Stimulated activated naive CD8-positive, alpha-beta T cell treated with anti-CD3 and anti-CD28 coated beads, Interleukin-15, Interleukin-2, amounts not matched to agents 100 ng/mL and 50 ng/mL, for 24 hours (primary cell): ENCODE data around the gene HMGCS2.
A peak's percentile ranks its signal among the peaks of the same experiment; 100 is the strongest.

ENCODE experiments used
- H3K27ac Mint-ChIP-seq: one replicate; pipeline ENCODE4 v1.8.0; 2021; ENCODE audit warnings: mild to moderate bottlenecking, mixed read lengths
- H3K27me3 Mint-ChIP-seq: one replicate; pipeline ENCODE4 v1.8.0; 2021; ENCODE audit warnings: mixed read lengths
- H3K36me3 Mint-ChIP-seq: one replicate; pipeline ENCODE4 v1.8.0; 2021; ENCODE audit warnings: low read depth, mixed read lengths
- H3K4me1 Mint-ChIP-seq: one replicate; pipeline ENCODE4 v1.8.0; 2021; ENCODE audit warnings: low read depth, mixed read lengths
- H3K4me3 Mint-ChIP-seq: one replicate; pipeline ENCODE4 v1.8.0; 2021; ENCODE audit warnings: mild to moderate bottlenecking, mixed read lengths
- H3K9me3 Mint-ChIP-seq: one replicate; pipeline ENCODE4 v1.8.0; 2021; ENCODE audit warnings: mixed read lengths

The HMGCS2 gene

DNA sequence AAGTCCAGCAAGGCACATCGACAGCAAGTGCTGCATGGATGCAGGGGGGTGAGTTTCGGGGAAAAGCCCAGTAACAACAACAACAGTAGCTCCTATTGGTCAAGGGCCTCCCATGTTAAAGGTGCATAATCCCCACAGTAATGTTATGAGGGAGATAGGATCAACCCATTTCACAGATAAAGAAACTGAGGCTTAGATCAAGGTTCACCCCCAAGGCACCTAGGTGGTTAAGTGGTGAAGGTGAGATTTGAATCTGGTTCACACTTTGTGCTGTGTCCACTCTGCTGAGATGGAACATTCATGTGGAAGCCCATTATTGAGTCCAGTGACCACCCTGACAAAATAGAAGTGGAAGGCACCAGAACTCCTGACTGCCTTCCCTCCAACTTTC lies 32.1 kb downstream of the HMGCS2 start:
- H3K4me3 Mint-ChIP-seq = no peak overlapping the region
- H3K27me3 Mint-ChIP-seq = no peaks in the 10 kb centered on the region
- H3K36me3 Mint-ChIP-seq = peaks cover 31% of the 10 kb centered on the region
- no peak overlapping the region for H3K27ac Mint-ChIP-seq
- H3K9me3 Mint-ChIP-seq = no peaks in the 10 kb centered on the region
- no peaks in the 10 kb centered on the region for H3K4me1 Mint-ChIP-seq

DNA sequence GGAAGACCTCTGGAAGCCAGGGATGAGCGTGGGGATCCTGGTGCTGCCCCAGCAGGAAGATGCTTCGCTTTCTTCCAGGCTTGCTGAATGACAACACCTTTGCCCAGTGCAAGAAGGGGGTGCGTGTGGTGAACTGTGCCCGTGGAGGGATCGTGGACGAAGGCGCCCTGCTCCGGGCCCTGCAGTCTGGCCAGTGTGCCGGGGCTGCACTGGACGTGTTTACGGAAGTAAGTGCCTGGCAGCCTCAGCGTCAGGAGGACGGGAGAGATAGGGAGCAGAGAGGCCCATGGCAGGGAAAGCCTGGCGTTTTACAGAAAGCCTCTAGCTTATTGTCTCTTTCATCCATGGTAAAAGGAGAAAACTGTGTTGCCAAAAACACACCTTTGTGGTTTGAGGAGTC lies 33.5 kb downstream of the HMGCS2 start:
- no peak overlapping the region for H3K4me3 Mint-ChIP-seq
- H3K27me3 Mint-ChIP-seq = no peaks in the 10 kb centered on the region
- H3K36me3 Mint-ChIP-seq = peaks cover 27% of the 10 kb centered on the region
- H3K4me1 Mint-ChIP-seq = no peaks in the 10 kb centered on the region
- no peaks in the 10 kb centered on the region for H3K9me3 Mint-ChIP-seq
- H3K27ac Mint-ChIP-seq = peak overlapping the region; percentile 8

DNA sequence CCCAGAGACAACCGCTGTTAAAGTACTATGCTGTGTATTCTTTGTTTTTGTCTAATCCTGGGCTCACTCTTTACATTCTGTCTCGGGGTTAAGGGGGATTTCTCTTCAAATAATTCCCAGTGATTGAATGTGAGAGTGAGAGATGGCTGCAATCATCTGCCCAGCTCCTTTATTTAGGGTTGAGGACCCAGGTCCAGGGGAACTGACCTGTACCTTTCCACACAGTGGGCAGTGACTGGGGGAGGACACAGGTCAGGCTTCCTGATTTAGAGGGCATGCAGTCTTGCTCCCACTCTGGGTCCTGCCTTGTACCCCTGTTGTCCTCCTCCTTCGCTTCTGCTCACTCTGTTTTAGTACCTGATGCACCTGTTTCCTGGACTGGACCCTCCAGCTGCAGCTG lies 35.0 kb downstream of the HMGCS2 start:
- Mint-ChIP-seq H3K9me3 (no peaks in the 10 kb centered on the region), H3K36me3 (peaks cover 41% of the 10 kb centered on the region), H3K27me3 (no peaks in the 10 kb centered on the region), H3K27ac (no peak overlapping the region), H3K4me1 (no peaks in the 10 kb centered on the region), H3K4me3 (no peak overlapping the region)

- Mint-ChIP-seq H3K27me3 (no peaks in the 10 kb centered on the region), H3K9me3 (no peaks in the 10 kb centered on the region), H3K36me3 (peaks cover 46% of the 10 kb centered on the region), H3K4me1 (no peaks in the 10 kb centered on the region), H3K4me3 (no peak overlapping the region), H3K27ac (no peak overlapping the region)
These were observed 36.1 kb downstream of the HMGCS2 start for GRCh38 chr1:119732465-119733168.

- H3K4me1 Mint-ChIP-seq = no peaks in the 10 kb centered on the region
- H3K9me3 Mint-ChIP-seq = no peaks in the 10 kb centered on the region
- peaks cover 52% of the 10 kb centered on the region for H3K36me3 Mint-ChIP-seq
- H3K27me3 Mint-ChIP-seq = no peaks in the 10 kb centered on the region
- H3K4me3 Mint-ChIP-seq = no peak overlapping the region
- no peak overlapping the region for H3K27ac Mint-ChIP-seq
These were observed 36.8 kb downstream of the HMGCS2 start for GRCh38 chr1:119731741-119732430.

- H3K4me3 Mint-ChIP-seq = no peak overlapping the region
These were observed 37.6 kb downstream of the HMGCS2 start for GRCh38 chr1:119731060-119731459.

GRCh38 chr1:119729044-119729443 lies 39.7 kb downstream of the HMGCS2 start:
- peaks cover 63% of the 10 kb centered on the region for H3K36me3 Mint-ChIP-seq
- H3K27ac Mint-ChIP-seq = no peak overlapping the region
- no peaks in the 10 kb centered on the region for H3K9me3 Mint-ChIP-seq
- H3K4me1 Mint-ChIP-seq = no peaks in the 10 kb centered on the region
- no peaks in the 10 kb centered on the region for H3K27me3 Mint-ChIP-seq
- no peak overlapping the region for H3K4me3 Mint-ChIP-seq

More at GRCh38 chr1:119731060-119731459, 37.6 kb downstream of the HMGCS2 start:
- Mint-ChIP-seq H3K27ac (no peak overlapping the region), H3K9me3 (no peaks in the 10 kb centered on the region), H3K36me3 (peaks cover 57% of the 10 kb centered on the region), H3K27me3 (no peaks in the 10 kb centered on the region), H3K4me1 (no peaks in the 10 kb centered on the region)

GRCh38 chr1:119727991-119728390 lies 40.7 kb downstream of the HMGCS2 start:
- Mint-ChIP-seq H3K27ac (no peak overlapping the region), H3K9me3 (no peaks in the 10 kb centered on the region), H3K36me3 (peaks cover 73% of the 10 kb centered on the region), H3K27me3 (no peaks in the 10 kb centered on the region), H3K4me3 (no peak overlapping the region), H3K4me1 (no peaks in the 10 kb centered on the region)

- Mint-ChIP-seq H3K4me3 (no peak overlapping the region), H3K9me3 (no peaks in the 10 kb centered on the region), H3K36me3 (peaks cover 92% of the 10 kb centered on the region), H3K27ac (no peak overlapping the region), H3K27me3 (no peaks in the 10 kb centered on the region), H3K4me1 (no peaks in the 10 kb centered on the region)
These were observed 43.1 kb downstream of the HMGCS2 start for GRCh38 chr1:119725626-119726025.

- peaks cover 92% of the 10 kb centered on the region for H3K36me3 Mint-ChIP-seq
- H3K27ac Mint-ChIP-seq = no peak overlapping the region
- H3K27me3 Mint-ChIP-seq = no peaks in the 10 kb centered on the region
- no peak overlapping the region for H3K4me3 Mint-ChIP-seq
- no peaks in the 10 kb centered on the region for H3K9me3 Mint-ChIP-seq
- H3K4me1 Mint-ChIP-seq = no peaks in the 10 kb centered on the region
These were observed 44.0 kb downstream of the HMGCS2 start for GRCh38 chr1:119724611-119725218.

DNA sequence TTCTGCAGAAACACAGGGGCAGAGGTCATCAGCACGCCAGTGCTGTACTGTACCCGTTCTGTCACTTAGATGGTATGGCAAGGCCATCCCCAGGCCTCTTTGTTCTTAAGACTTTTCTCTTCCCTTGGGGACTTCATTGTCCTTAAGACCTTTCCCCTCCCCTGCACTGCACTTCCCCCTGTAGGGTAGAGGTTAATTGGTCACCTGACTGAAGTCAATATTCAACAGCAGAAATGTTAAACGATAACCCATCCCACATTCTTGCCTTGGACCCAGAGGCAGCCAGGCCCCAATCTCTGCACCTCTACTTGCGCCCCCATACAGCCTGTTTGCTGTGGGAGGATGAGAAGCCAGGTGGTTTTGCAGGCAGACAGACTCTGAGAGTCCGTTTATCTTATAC lies 46.8 kb downstream of the HMGCS2 start:
- H3K9me3 Mint-ChIP-seq = no peaks in the 10 kb centered on the region
- no peaks in the 10 kb centered on the region for H3K27me3 Mint-ChIP-seq
- no peak overlapping the region for H3K27ac Mint-ChIP-seq
- H3K36me3 Mint-ChIP-seq = peaks cover 68% of the 10 kb centered on the region
- no peaks in the 10 kb centered on the region for H3K4me1 Mint-ChIP-seq
- no peak overlapping the region for H3K4me3 Mint-ChIP-seq

- Mint-ChIP-seq H3K27me3 (no peaks in the 10 kb centered on the region), H3K36me3 (peaks cover 63% of the 10 kb centered on the region), H3K4me3 (no peak overlapping the region), H3K27ac (no peak overlapping the region), H3K4me1 (peaks cover 6% of the 10 kb centered on the region), H3K9me3 (no peaks in the 10 kb centered on the region)
These were observed 47.8 kb downstream of the HMGCS2 start for GRCh38 chr1:119720866-119721440.

GRCh38 chr1:119718972-119719371 lies 49.7 kb downstream of the HMGCS2 start:
- H3K4me3 Mint-ChIP-seq = no peak overlapping the region
- H3K9me3 Mint-ChIP-seq = no peaks in the 10 kb centered on the region
- no peaks in the 10 kb centered on the region for H3K27me3 Mint-ChIP-seq
- peaks cover 58% of the 10 kb centered on the region for H3K36me3 Mint-ChIP-seq
- H3K4me1 Mint-ChIP-seq = peaks cover 21% of the 10 kb centered on the region
- H3K27ac Mint-ChIP-seq = no peak overlapping the region

- H3K36me3 Mint-ChIP-seq = peaks cover 58% of the 10 kb centered on the region
- H3K4me1 Mint-ChIP-seq = peaks cover 27% of the 10 kb centered on the region
- no peaks in the 10 kb centered on the region for H3K27me3 Mint-ChIP-seq
- H3K9me3 Mint-ChIP-seq = no peaks in the 10 kb centered on the region
- H3K27ac Mint-ChIP-seq = no peak overlapping the region
- no peak overlapping the region for H3K4me3 Mint-ChIP-seq
These were observed 50.3 kb downstream of the HMGCS2 start for GRCh38 chr1:119718409-119718808.

DNA sequence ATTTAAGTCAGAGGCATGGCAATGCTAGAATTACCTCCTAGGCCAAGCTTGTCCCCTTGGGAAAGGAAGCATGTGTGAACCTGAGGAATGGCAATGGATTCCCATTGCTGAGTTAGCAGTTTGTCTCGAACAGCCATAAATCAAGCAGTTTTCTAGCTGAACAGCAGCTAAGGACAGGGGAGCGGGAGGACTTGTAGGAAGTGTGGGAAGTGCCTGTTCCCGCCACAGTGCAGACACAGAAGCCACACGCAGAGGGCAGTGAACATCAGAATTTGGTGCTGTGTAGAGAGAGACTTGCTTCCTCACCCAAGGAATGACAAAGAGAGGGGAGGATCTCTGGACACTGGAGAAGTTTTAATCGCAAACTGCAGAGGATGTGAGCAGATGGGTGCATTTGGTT lies 53.2 kb downstream of the HMGCS2 start:
- Mint-ChIP-seq H3K36me3 (peaks cover 37% of the 10 kb centered on the region), H3K4me3 (peak overlapping the region; percentile 22), H3K27ac (no peak overlapping the region), H3K27me3 (peaks cover 4% of the 10 kb centered on the region), H3K4me1 (peaks cover 36% of the 10 kb centered on the region), H3K9me3 (no peaks in the 10 kb centered on the region)
